PC-3 (cell line): Measurements from ENCODE around the gene GGNBP2. TPM values are rescaled to one million over a fixed set of nuclear protein-coding genes. Genes with fewer than 3 reads are reported as not detected.

Source experiments
- ATAC-seq: fragments of 200-7000 bp; cut with Tn5 transposase; 2 replicates; pipeline ENCODE4 v1.9.1; 2020; ENCODE audit warnings: mild to moderate bottlenecking, moderate library complexity
- BruUV-seq: library from RNA; stranded (reverse); fragments of 400-500 nt; replicated peaks from 2 replicates; lab custom pipeline; 2021; lab: Mats Ljungman, UMichigan
- CTCF ChIA-PET: fragments of 300-600 bp; sonication (Branson Sonifier 250); formaldehyde crosslinking; loops from one replicate; lab custom pipeline; 2022; ENCODE audit warnings: antibody characterized with exemption; lab: Charles Lee
- POLR2A ChIA-PET: fragments of 300-600 bp; sonication (Branson Sonifier 250); formaldehyde crosslinking; loops from one replicate; lab custom pipeline; 2022; ENCODE audit warnings: antibody characterized with exemption; ENCODE audit not compliant: unreplicated experiment; lab: Charles Lee
- DNase-seq: peaks from one replicate; pipeline ENCODE4 v3.0.0-alpha.2; 2015
- H2AFZ ChIP-seq: fragments of 300-600 bp; sonication (generic); 2 replicates; pipeline ENCODE4 v1.6.0; 2016; ENCODE audit warnings: antibody characterized with exemption, low read length
- H3F3A ChIP-seq: fragments of 300-600 bp; sonication (generic); one replicate; pipeline ENCODE4 v1.6.0; 2017; ENCODE audit warnings: antibody characterized with exemption, low read length, control low read depth, mild to moderate bottlenecking; ENCODE audit not compliant: unreplicated experiment
- H3K27ac ChIP-seq: fragments of 300-600 bp; sonication (generic); 2 replicates; pipeline ENCODE4 v1.5.1; 2016; ENCODE audit warnings: mild to moderate bottlenecking, low read length
- H3K27me3 ChIP-seq: fragments of 300-600 bp; sonication (generic); 2 replicates; pipeline ENCODE4 v1.6.1; 2016; ENCODE audit warnings: low read length, mixed read lengths
- H3K36me3 ChIP-seq: fragments of 300-600 bp; sonication (generic); 2 replicates; pipeline ENCODE4 v1.6.1; 2016; ENCODE audit warnings: low read depth, mixed run types, low read length, mixed read lengths
- H3K4me1 ChIP-seq: fragments of 300-600 bp; sonication (generic); 2 replicates; pipeline ENCODE4 v1.5.1; 2016; ENCODE audit warnings: low read length; ENCODE audit not compliant: insufficient read depth
- H3K4me2 ChIP-seq: fragments of 300-600 bp; sonication (generic); 2 replicates; pipeline ENCODE4 v1.6.0; 2016; ENCODE audit warnings: low read length
- H3K4me3 ChIP-seq: fragments of 300-600 bp; sonication (generic); 2 replicates; pipeline ENCODE4 v1.5.1; 2016; ENCODE audit warnings: mild to moderate bottlenecking, low read length, mixed read lengths
- H3K79me2 ChIP-seq: fragments of 300-600 bp; sonication (generic); 2 replicates; pipeline ENCODE4 v1.6.1; 2017; ENCODE audit warnings: low read length, mixed read lengths
- H3K9ac ChIP-seq: fragments of 300-600 bp; sonication (generic); 2 replicates; pipeline ENCODE4 v1.6.0; 2016; ENCODE audit warnings: mild to moderate bottlenecking, low read length
- H3K9me2 ChIP-seq: fragments of 300-600 bp; sonication (generic); replicated peaks from 2 replicates; pipeline ENCODE4 v1.6.1; 2016; ENCODE audit warnings: mixed run types, low read length, mixed read lengths
- H3K9me3 ChIP-seq: fragments of 300-600 bp; sonication (generic); 2 replicates; pipeline ENCODE4 v1.6.1; 2016; ENCODE audit warnings: low read length, mixed read lengths
- H4K20me1 ChIP-seq: fragments of 300-600 bp; sonication (generic); 2 replicates; pipeline ENCODE4 v1.6.1; 2016; ENCODE audit warnings: low read length, mixed read lengths
- EZH2 ChIP-seq: fragments of 300-600 bp; sonication (generic); IDR thresholded peaks from one replicate; pipeline ENCODE4 v1.6.1; 2017; ENCODE audit warnings: antibody characterized with exemption, mild to moderate bottlenecking, low read length; ENCODE audit not compliant: unreplicated experiment
- EZH2phosphoT487 ChIP-seq: fragments of 300-600 bp; sonication (generic); IDR thresholded peaks from 2 replicates; pipeline ENCODE4 v1.6.1; 2018; ENCODE audit warnings: mild to moderate bottlenecking, antibody characterized with exemption, low read length, borderline replicate concordance
- intact Hi-C: fragments of 100-400 bp; cut with micrococcal nuclease; formaldehyde crosslinking; loops from 2 replicates; pipeline ENCODE4 v1.9.0; 2023
- total RNA-seq: library from RNA; depleted of rRNA; stranded (reverse); fragments of >200 nt; gene quantifications from 2 replicates; pipeline ENCODE4 v1.2.3, GENCODE V29; 2014
- TF ChIP-seq, protein P1 (sequence below): fragments of 300-600 bp; sonication (generic); conservative IDR thresholded peaks from 2 replicates; pipeline ENCODE4 v1.5.1; 2017; ENCODE audit warnings: antibody characterized with exemption, low read depth, mild to moderate bottlenecking, low read length

Gene GGNBP2
- total RNA-seq, 1 experiment from 2014 or later: 33.0 TPM

DNA sequence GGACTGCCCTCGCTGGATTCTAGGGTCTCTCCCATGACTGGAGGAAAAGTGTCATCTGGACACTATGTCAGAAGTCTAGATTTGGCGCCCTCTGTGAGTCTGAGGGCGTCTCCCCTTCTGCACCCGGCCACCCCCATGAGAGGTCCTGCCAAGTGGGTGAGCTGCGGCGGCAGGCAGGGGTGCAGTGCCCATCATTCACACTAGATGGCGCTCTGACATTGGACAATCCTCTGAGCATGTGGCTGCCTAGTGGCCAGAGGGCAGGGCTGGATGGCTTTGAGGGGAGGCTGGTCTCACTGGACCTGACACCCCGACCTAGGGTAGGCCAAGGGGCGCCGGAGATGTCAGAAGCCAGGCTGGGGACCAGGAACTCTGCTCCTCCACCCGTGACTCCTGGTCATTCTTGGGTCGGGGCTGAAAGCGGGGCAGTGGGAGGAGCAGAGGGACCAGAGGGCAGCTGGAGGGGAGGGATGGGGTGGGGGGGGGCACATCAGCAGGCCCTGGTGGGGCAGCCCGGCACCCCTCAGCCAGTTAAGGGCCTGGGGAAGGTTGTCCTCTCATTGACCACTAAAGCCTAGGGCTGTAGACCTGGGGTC is 84.6 kb downstream of the GGNBP2 start:
- H2AFZ ChIP-seq: no peak overlapping the region
- DNase-seq (peak; percentile 72), ATAC-seq (peak; percentile 73)
- no peak overlapping the region for H3K27ac ChIP-seq
- H3K79me2 ChIP-seq: no peaks in the 10 kb centered on the region
- H3K9me2 ChIP-seq: no peaks in the 10 kb centered on the region
- BruUV-seq: no TSS peak
- no peak overlapping the region for H3K9ac ChIP-seq
- TF ChIP-seq EZH2phosphoT487: no peak
- TF ChIP-seq, protein P1, sequence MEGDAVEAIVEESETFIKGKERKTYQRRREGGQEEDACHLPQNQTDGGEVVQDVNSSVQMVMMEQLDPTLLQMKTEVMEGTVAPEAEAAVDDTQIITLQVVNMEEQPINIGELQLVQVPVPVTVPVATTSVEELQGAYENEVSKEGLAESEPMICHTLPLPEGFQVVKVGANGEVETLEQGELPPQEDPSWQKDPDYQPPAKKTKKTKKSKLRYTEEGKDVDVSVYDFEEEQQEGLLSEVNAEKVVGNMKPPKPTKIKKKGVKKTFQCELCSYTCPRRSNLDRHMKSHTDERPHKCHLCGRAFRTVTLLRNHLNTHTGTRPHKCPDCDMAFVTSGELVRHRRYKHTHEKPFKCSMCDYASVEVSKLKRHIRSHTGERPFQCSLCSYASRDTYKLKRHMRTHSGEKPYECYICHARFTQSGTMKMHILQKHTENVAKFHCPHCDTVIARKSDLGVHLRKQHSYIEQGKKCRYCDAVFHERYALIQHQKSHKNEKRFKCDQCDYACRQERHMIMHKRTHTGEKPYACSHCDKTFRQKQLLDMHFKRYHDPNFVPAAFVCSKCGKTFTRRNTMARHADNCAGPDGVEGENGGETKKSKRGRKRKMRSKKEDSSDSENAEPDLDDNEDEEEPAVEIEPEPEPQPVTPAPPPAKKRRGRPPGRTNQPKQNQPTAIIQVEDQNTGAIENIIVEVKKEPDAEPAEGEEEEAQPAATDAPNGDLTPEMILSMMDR: peak; percentile 86
- no peaks in the 10 kb centered on the region for H3K36me3 ChIP-seq
- H3K4me2 ChIP-seq: no peak overlapping the region
- no peaks in the 10 kb centered on the region for H3K4me1 ChIP-seq
- no peaks in the 10 kb centered on the region for H4K20me1 ChIP-seq
- H3K27me3 ChIP-seq: no peaks in the 10 kb centered on the region
- POLR2A ChIA-PET: no interaction called here
- CTCF ChIA-PET: interaction anchor here (0.5 to 0.6 kb wide), 2 partner anchors 78 to 418 kb away, joined by 3 read pairs; no protein-coding TSS in a partner anchor
- intact Hi-C loops: loop anchor here (5.0 kb wide), 1 partner anchor 323 kb away; no protein-coding TSS in a partner anchor
- no peaks in the 10 kb centered on the region for H3F3A ChIP-seq
- no peak overlapping the region for H3K4me3 ChIP-seq
- H3K9me3 ChIP-seq: no peaks in the 10 kb centered on the region

DNA sequence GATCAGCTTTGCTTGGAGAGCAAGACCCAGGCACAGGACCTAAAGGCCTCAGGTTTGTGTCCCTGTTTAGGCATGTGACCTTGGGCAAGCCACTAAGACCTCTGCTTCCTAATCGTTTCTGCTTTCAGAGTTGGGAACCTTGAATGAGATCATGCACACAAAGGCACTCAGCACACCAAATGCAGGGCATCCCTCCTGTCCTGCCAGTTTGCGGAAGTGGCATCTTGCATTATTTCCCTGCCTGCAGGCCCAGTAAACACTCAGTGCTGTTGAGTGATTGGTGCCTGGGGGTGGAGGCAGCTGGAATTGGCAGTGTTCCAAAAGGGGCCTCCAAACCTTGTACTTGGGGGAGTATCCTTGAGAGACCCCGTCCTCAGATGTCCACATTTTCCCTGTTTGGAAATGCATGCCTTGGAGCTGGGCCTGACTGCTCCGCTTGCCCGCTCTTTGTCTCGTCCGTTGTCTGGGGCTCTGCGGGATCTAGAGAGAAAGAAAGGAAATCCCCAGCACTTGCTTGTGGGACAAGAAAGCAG is 85.3 kb downstream of the GGNBP2 start:
- Histone ChIP-seq H3F3A (no peaks in the 10 kb centered on the region), H2AFZ (no peak overlapping the region), H3K27me3 (no peaks in the 10 kb centered on the region), H3K9me2 (no peaks in the 10 kb centered on the region), H3K4me2 (no peak overlapping the region), H3K27ac (no peak overlapping the region), H3K4me3 (no peak overlapping the region), H3K4me1 (no peaks in the 10 kb centered on the region), H3K9me3 (no peaks in the 10 kb centered on the region), H3K79me2 (no peaks in the 10 kb centered on the region), H3K9ac (no peak overlapping the region), H4K20me1 (no peaks in the 10 kb centered on the region), H3K36me3 (no peaks in the 10 kb centered on the region)
- DNase-seq (no peak), ATAC-seq (no peak)
- ChIA-PET POLR2A (no interaction called here), CTCF (no interaction called here)
- no TSS peak for BruUV-seq
- no peak for TF ChIP-seq EZH2phosphoT487
- TF ChIP-seq, protein P1: no peak
- no peak for TF ChIP-seq EZH2
- intact Hi-C loops: loop anchor here (5.0 kb wide), 1 partner anchor 322 kb away; no protein-coding TSS in a partner anchor

DNA sequence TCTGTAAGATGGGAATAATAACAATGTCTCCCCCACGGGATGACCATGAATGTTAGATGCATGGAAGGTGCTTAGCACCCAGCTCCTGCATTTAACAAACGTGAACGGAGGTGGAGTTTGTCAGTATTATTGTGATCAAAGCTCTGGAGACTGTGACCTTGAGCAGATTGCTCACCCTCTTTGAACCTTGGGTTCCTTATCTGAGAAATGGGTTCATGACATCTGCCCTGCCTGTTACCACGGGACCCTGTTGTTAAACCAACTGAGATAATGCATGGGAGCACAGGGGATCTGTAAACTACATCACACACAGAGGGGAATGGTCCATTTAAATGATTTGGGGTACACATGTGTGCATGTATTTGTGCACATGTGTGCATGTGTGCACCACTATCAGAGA is 86.3 kb downstream of the GGNBP2 start:
- H3K27me3 ChIP-seq: no peaks in the 10 kb centered on the region
- no peak overlapping the region for H3K4me2 ChIP-seq
- H3K9me3 ChIP-seq: no peaks in the 10 kb centered on the region
- no peaks in the 10 kb centered on the region for H3K4me1 ChIP-seq
- H3K27ac ChIP-seq: no peak overlapping the region
- no peaks in the 10 kb centered on the region for H3F3A ChIP-seq
- no peak overlapping the region for H3K4me3 ChIP-seq
- ChIA-PET POLR2A (no interaction called here), CTCF (no interaction called here)
- no peak for TF ChIP-seq EZH2
- TF ChIP-seq, protein P1: no peak
- no peak for TF ChIP-seq EZH2phosphoT487
- H2AFZ ChIP-seq: no peak overlapping the region
- DNase-seq: no peak
- intact Hi-C loops: no loop called here
- H3K36me3 ChIP-seq: no peaks in the 10 kb centered on the region
- no peak overlapping the region for H3K9ac ChIP-seq
- no peak for ATAC-seq
- H4K20me1 ChIP-seq: no peaks in the 10 kb centered on the region
- BruUV-seq: no TSS peak
- H3K9me2 ChIP-seq: no peaks in the 10 kb centered on the region
- H3K79me2 ChIP-seq: no peaks in the 10 kb centered on the region
